ENCODE measurements around the gene ETHE1.

ETHE1 gene

GRCh38 chr19:43526884-43527859 is at the start of gene ETHE1:
Gene ETHE1 (minus strand): TSS chr19:43527201. CDS start chr19:43527177, 24 bp downstream.
- peak; percentile 91 for DNase-seq (ENCODE audit: low spot score)
- no peak for TF ChIP-seq CTCF (IDR thresholded peaks at IDR 0.05)
- H3K4me3 ChIP-seq = peak within 1 kb of the TSS; percentile 98
- H3K27ac ChIP-seq = peak within 1 kb of the TSS; percentile 77 to 92

- DNase-seq (ENCODE audit: low spot score) = no peak
- peak overlapping the region; percentile 40 to 60 for H3K27ac ChIP-seq
- H3K4me3 ChIP-seq = peak overlapping the region; percentile 53
- TF ChIP-seq CTCF (IDR thresholded peaks at IDR 0.05) = no peak
These were observed 49.2 kb upstream of the ETHE1 start for GRCh38 chr19:43575955-43576878.

GRCh38 chr19:43575156-43575950 is 48.4 kb upstream of the ETHE1 start, which contains the start of the genes PINLYP and XRCC1:
Gene PINLYP (plus strand): TSS chr19:43575801. CDS start chr19:43577192, 1,391 bp downstream.
Gene XRCC1 (minus strand): TSS chr19:43575527. CDS start chr19:43575458, 69 bp downstream.
- Histone ChIP-seq H3K27ac (peak within 1 kb of the TSS; percentile 74 to 79), H3K4me3 (peak within 1 kb of the TSS; percentile 79)
- DNase-seq (ENCODE audit: low spot score) = peak; percentile 98
- no peak for TF ChIP-seq CTCF (IDR thresholded peaks at IDR 0.05)

GRCh38 chr19:43574424-43575155 is 47.6 kb upstream of the ETHE1 start:
- H3K27ac ChIP-seq = peak overlapping the region; percentile 74 to 79
- DNase-seq (ENCODE audit: low spot score) = no peak
- TF ChIP-seq CTCF (IDR thresholded peaks at IDR 0.05) = no peak
- H3K4me3 ChIP-seq = peak overlapping the region; percentile 79

- no peak overlapping the region for H3K27ac ChIP-seq
- no peak for DNase-seq (ENCODE audit: low spot score)
- H3K4me3 ChIP-seq = no peak overlapping the region
- no peak for TF ChIP-seq CTCF (IDR thresholded peaks at IDR 0.05)
These were observed 45.2 kb upstream of the ETHE1 start for GRCh38 chr19:43572171-43572588.
